ENCODE data around the gene ZFP90.

ZFP90 gene

GRCh38 chr16:68524069-68524820 is 14.8 kb upstream of the ZFP90 start:
- H3K4me2 ChIP-seq (ENCODE audit: low read length) = no peak overlapping the region
- no peaks in the 10 kb centered on the region for H3F3A ChIP-seq (ENCODE audit: control insufficient read depth, insufficient read depth)
- no peaks in the 10 kb centered on the region for H3K79me2 ChIP-seq (ENCODE audit: control insufficient read depth, low read length)
- no peaks in the 10 kb centered on the region for H4K20me1 ChIP-seq (ENCODE audit: control insufficient read depth, insufficient read depth, low read depth, low read length)
- H3K27ac ChIP-seq (ENCODE audit: low read depth, low read length) = no peak overlapping the region
- no peaks in the 10 kb centered on the region for H3K9me2 ChIP-seq (replicated peaks; ENCODE audit: control insufficient read depth, low read length)
- H3K4me1 ChIP-seq (ENCODE audit: control insufficient read depth, low read length) = peaks cover 10% of the 10 kb centered on the region
- TF ChIP-seq EZH2phosphoT487 (IDR thresholded peaks at IDR 0.05; ENCODE audit: borderline replicate concordance, low read length) (no peak), CTCF (IDR thresholded peaks at IDR 0.05; ENCODE audit: low read depth, low read length, poor library complexity, severe bottlenecking) (no peak)
- H3K4me3 ChIP-seq (ENCODE audit: low read length) = no peak overlapping the region
- H3K9me3 ChIP-seq (ENCODE audit: control insufficient read depth, insufficient read depth, low read length) = no peaks in the 10 kb centered on the region
- H3K36me3 ChIP-seq (ENCODE audit: control insufficient read depth, low read length) = no peaks in the 10 kb centered on the region
- H3K27me3 ChIP-seq (ENCODE audit: control insufficient read depth, low read length) = no peaks in the 10 kb centered on the region

GRCh38 chr16:68526143-68526781 is 12.8 kb upstream of the ZFP90 start:
- Histone ChIP-seq H3F3A (ENCODE audit: control insufficient read depth, insufficient read depth) (no peaks in the 10 kb centered on the region), H3K4me3 (ENCODE audit: low read length) (no peak overlapping the region), H3K9me2 (replicated peaks; ENCODE audit: control insufficient read depth, low read length) (no peaks in the 10 kb centered on the region), H3K4me1 (ENCODE audit: control insufficient read depth, low read length) (peaks cover 21% of the 10 kb centered on the region), H3K79me2 (ENCODE audit: control insufficient read depth, low read length) (no peaks in the 10 kb centered on the region), H4K20me1 (ENCODE audit: control insufficient read depth, insufficient read depth, low read depth, low read length) (no peaks in the 10 kb centered on the region), H3K27me3 (ENCODE audit: control insufficient read depth, low read length) (no peaks in the 10 kb centered on the region), H3K4me2 (ENCODE audit: low read length) (no peak overlapping the region), H3K27ac (ENCODE audit: low read depth, low read length) (no peak overlapping the region), H3K9me3 (ENCODE audit: control insufficient read depth, insufficient read depth, low read length) (no peaks in the 10 kb centered on the region), H3K36me3 (ENCODE audit: control insufficient read depth, low read length) (no peaks in the 10 kb centered on the region)
- TF ChIP-seq CTCF (IDR thresholded peaks at IDR 0.05; ENCODE audit: low read depth, low read length, poor library complexity, severe bottlenecking) (no peak), EZH2phosphoT487 (IDR thresholded peaks at IDR 0.05; ENCODE audit: borderline replicate concordance, low read length) (no peak)

GRCh38 chr16:68526782-68527145 is 12.3 kb upstream of the ZFP90 start:
- Histone ChIP-seq H3K4me1 (ENCODE audit: control insufficient read depth, low read length) (peaks cover 21% of the 10 kb centered on the region), H3K4me2 (ENCODE audit: low read length) (no peak overlapping the region), H3K36me3 (ENCODE audit: control insufficient read depth, low read length) (no peaks in the 10 kb centered on the region), H3K9me3 (ENCODE audit: control insufficient read depth, insufficient read depth, low read length) (no peaks in the 10 kb centered on the region), H3K27me3 (ENCODE audit: control insufficient read depth, low read length) (no peaks in the 10 kb centered on the region), H3K27ac (ENCODE audit: low read depth, low read length) (no peak overlapping the region), H3K9me2 (replicated peaks; ENCODE audit: control insufficient read depth, low read length) (no peaks in the 10 kb centered on the region), H3K4me3 (ENCODE audit: low read length) (no peak overlapping the region), H3F3A (ENCODE audit: control insufficient read depth, insufficient read depth) (no peaks in the 10 kb centered on the region), H3K79me2 (ENCODE audit: control insufficient read depth, low read length) (no peaks in the 10 kb centered on the region), H4K20me1 (ENCODE audit: control insufficient read depth, insufficient read depth, low read depth, low read length) (no peaks in the 10 kb centered on the region)
- no peak for TF ChIP-seq EZH2phosphoT487 (IDR thresholded peaks at IDR 0.05; ENCODE audit: borderline replicate concordance, low read length)
- TF ChIP-seq CTCF (IDR thresholded peaks at IDR 0.05; ENCODE audit: low read depth, low read length, poor library complexity, severe bottlenecking) = no peak
